PC-3 (cell line): Measurements from ENCODE around the gene TMEM131.

Experiments used
- EZH2phosphoT487 ChIP-seq: fragments of 300-600 bp; sonication (generic); IDR thresholded peaks from 2 replicates; pipeline ENCODE4 v1.6.1; 2018; ENCODE audit warnings: mild to moderate bottlenecking, antibody characterized with exemption, low read length, borderline replicate concordance
- TF ChIP-seq, protein P1 (sequence below): fragments of 300-600 bp; sonication (generic); conservative IDR thresholded peaks from 2 replicates; pipeline ENCODE4 v1.5.1; 2017; ENCODE audit warnings: antibody characterized with exemption, low read depth, mild to moderate bottlenecking, low read length

DNA sequence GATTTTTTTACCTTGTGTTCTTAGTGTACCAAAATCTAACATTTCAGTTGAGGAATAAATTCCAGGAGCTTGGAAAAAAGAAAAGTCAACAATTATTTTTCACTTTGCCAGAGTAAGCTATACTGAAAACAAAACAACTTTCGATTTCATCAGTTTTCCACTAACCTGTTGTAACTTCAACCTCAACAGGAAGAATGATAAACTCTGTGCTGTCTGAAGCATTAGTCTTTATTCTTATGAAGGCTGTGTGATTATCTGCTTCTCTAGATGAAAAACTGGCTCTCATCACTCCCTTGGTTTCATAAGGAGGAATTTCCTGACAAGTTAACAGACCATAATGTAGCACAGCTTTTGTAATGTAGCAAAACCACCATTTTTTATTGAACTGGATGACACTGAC lies 161.1 kb downstream of the TMEM131 start:
- TF ChIP-seq, protein P1, sequence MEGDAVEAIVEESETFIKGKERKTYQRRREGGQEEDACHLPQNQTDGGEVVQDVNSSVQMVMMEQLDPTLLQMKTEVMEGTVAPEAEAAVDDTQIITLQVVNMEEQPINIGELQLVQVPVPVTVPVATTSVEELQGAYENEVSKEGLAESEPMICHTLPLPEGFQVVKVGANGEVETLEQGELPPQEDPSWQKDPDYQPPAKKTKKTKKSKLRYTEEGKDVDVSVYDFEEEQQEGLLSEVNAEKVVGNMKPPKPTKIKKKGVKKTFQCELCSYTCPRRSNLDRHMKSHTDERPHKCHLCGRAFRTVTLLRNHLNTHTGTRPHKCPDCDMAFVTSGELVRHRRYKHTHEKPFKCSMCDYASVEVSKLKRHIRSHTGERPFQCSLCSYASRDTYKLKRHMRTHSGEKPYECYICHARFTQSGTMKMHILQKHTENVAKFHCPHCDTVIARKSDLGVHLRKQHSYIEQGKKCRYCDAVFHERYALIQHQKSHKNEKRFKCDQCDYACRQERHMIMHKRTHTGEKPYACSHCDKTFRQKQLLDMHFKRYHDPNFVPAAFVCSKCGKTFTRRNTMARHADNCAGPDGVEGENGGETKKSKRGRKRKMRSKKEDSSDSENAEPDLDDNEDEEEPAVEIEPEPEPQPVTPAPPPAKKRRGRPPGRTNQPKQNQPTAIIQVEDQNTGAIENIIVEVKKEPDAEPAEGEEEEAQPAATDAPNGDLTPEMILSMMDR: no peak
- TF ChIP-seq EZH2phosphoT487: no peak
